DMS79 (cell line): ENCODE data around the gene OOSP4A.
"Not testable (repeated sequence)": the region's sequence is repeated elsewhere in the genome, so short reads cannot be mapped to it uniquely, and the experiment has no call there.

Experiments
- DNase-seq: peaks from one replicate; lab custom pipeline; 2025; lab: John Stamatoyannopoulos, UW

OOSP4A gene

GRCh38 chr11:59981106-59981770 lies 17.4 kb downstream of the OOSP4A start:
- DNase-seq, result no peak

GRCh38 chr11:59982037-59982436 lies 18.2 kb downstream of the OOSP4A start:
- DNase-seq, result not testable (repeated sequence)

GRCh38 chr11:59983212-59983611 lies 19.4 kb downstream of the OOSP4A start:
- DNase-seq, result no peak

DNA sequence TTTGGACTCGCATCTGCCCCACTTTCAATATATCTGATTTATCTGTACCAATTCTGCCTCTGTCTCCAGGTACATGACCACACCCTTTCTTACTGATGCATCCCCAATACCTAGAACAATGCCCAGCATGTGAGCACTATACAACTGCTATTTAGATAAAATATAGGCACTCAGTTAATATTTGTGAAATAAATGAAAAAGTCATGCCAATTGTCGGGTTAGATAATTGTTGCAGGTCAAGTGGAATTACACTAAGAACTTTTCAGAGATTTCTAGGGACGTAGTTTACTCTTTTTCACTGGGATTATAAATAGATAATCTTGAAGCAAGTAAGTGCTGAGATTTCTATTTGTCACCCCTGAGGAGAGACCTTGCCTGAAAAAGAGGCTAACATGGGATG lies 20.5 kb downstream of the OOSP4A start:
- no peak for DNase-seq

GRCh38 chr11:59990421-59990820 lies 26.6 kb downstream of the OOSP4A start:
- no peak for DNase-seq

DNA sequence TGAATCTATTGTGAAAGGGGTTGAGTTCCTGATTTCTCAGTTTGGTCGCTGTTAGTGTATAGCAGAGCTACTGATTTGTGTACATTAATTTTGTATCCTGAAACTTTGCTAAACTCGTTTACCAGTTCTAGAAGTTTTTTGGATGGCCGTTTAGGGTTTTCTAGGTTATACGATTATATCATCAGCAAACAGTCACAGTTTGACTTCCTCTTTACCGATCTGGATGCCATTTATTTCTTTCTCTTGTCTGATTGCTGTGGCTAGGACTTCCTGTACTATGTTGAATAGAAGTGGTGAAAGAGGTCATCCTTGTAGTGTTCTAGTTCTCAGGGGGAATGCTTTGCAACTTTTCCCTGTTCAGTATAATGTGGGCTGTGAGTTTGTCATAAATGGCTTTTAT lies 28.6 kb downstream of the OOSP4A start:
- DNase-seq, result no peak

- no peak for DNase-seq
Observed at GRCh38 chr11:59997800-59998199, 34.0 kb downstream of the OOSP4A start.

DNA sequence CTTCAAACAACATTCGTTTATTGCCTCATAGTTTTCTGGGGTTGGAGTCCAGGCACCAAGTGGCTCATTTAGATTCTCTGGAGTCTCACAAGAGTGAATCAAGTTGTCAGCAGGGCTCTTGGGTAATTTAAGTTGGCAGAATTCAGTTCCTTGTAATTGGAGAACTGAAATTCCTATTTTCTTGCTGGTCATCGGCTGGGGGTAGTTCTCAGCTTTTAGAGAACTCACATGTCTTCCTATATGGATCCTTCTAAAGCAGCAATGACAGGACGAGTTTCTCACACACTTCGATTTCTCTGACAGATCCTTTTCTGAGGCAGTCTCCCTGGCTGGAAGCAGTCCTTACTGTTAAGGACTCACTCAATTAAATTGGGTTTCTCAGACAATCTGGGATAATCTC lies 35.9 kb downstream of the OOSP4A start:
- no peak for DNase-seq

GRCh38 chr11:60003729-60004128 lies 39.9 kb downstream of the OOSP4A start:
- DNase-seq, result no peak

- DNase-seq, result no peak
Observed at GRCh38 chr11:60005360-60005759, 41.5 kb downstream of the OOSP4A start.

DNA sequence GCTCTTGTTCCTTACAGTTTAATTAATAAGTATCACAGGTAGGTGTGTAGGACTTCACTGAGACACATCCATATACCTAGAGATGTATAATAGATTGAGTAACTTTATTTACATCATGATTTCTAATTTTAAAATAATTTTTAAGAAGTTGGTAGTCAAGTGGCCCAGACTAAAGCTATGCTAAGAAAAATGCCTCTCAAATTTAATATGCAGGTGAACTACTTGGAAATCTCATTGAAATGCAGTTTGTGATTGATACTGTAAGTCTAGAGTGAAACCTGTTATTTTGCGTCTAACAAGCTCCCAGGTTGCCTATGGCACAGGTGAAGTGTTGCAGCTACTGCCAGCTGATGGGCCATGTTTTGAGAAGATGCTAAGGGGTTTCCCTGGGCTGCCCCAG lies 53.0 kb downstream of the OOSP4A start, which contains the start of gene OOSP4B:
TSS of gene OOSP4B (plus strand) at position 301 of the 400 bp plus-strand sequence.
- no peak for DNase-seq

- no peak for DNase-seq
Observed at GRCh38 chr11:60018058-60018457, 54.2 kb downstream of the OOSP4A start.
